HG03060 (cell line): ENCODE results near the gene GAS6.
"Not testable (repeated sequence)": the region's sequence is repeated elsewhere in the genome, so short reads cannot be mapped to it uniquely, and the experiment has no call there.

ENCODE experiments used
- ATAC-seq: cut with Tn5 transposase; IDR thresholded peaks from one replicate; pipeline ENCODE4 v1.9.1; 2021; ENCODE audit warnings: low read depth, moderate number of reproducible peaks; ENCODE audit not compliant: unreplicated experiment

Gene GAS6

GRCh38 chr13:113863524-113864272 lies at the start of gene GAS6:
Gene GAS6 (minus strand): TSS chr13:113864076. CDS start chr13:113863920, 156 bp downstream.
- ATAC-seq: no peak

GRCh38 chr13:113913408-113913807 lies 49.5 kb upstream of the GAS6 start:
- not testable (repeated sequence) for ATAC-seq

GRCh38 chr13:113912596-113912995 lies 48.7 kb upstream of the GAS6 start:
- no peak for ATAC-seq

GRCh38 chr13:113907635-113908617 lies 44.0 kb upstream of the GAS6 start:
- no peak for ATAC-seq

GRCh38 chr13:113906571-113906970 lies 42.7 kb upstream of the GAS6 start:
- ATAC-seq: no peak

- no peak for ATAC-seq
Measured at GRCh38 chr13:113905942-113906341, 42.1 kb upstream of the GAS6 start.

GRCh38 chr13:113905018-113905417 lies 41.1 kb upstream of the GAS6 start:
- no peak for ATAC-seq

GRCh38 chr13:113904411-113904810 lies 40.5 kb upstream of the GAS6 start:
- ATAC-seq: no peak

GRCh38 chr13:113903912-113904311 lies 40.0 kb upstream of the GAS6 start:
- ATAC-seq: no peak

GRCh38 chr13:113902986-113903775 lies 39.3 kb upstream of the GAS6 start:
- no peak for ATAC-seq

GRCh38 chr13:113902481-113902880 lies 38.6 kb upstream of the GAS6 start:
- no peak for ATAC-seq

GRCh38 chr13:113901642-113902041 lies 37.8 kb upstream of the GAS6 start:
- no peak for ATAC-seq

- no peak for ATAC-seq
Measured at GRCh38 chr13:113901231-113901630, 37.4 kb upstream of the GAS6 start.

- no peak for ATAC-seq
Measured at GRCh38 chr13:113900646-113901045, 36.8 kb upstream of the GAS6 start.

- no peak for ATAC-seq
Measured at GRCh38 chr13:113898391-113898790, 34.5 kb upstream of the GAS6 start.

- no peak for ATAC-seq
Measured at GRCh38 chr13:113897966-113898365, 34.1 kb upstream of the GAS6 start.

- ATAC-seq: no peak
Measured at GRCh38 chr13:113897161-113897560, 33.3 kb upstream of the GAS6 start.

GRCh38 chr13:113895436-113895835 lies 31.6 kb upstream of the GAS6 start:
- ATAC-seq: no peak

GRCh38 chr13:113890774-113891480 lies 27.1 kb upstream of the GAS6 start:
- no peak for ATAC-seq

GRCh38 chr13:113889467-113889866 lies 25.6 kb upstream of the GAS6 start:
- ATAC-seq: no peak
